AG10803 (cell line): Measurements from ENCODE around the gene APCDD1L.

Experiments used
- DNase-seq: peaks from one replicate; pipeline ENCODE4 v3.0.0; 2010; ENCODE audit warnings: low read depth
- H3K4me3 ChIP-seq: 2 replicates; pipeline ENCODE4 v1.5.1; 2011; ENCODE audit warnings: mild to moderate bottlenecking, low read length, control low read depth
- TF ChIP-seq, protein P1 (sequence below): conservative IDR thresholded peaks from 2 replicates; pipeline ENCODE4 v1.5.1; 2011; ENCODE audit warnings: mild to moderate bottlenecking, low read length, control low read depth, inconsistent platforms

The APCDD1L gene

DNA sequence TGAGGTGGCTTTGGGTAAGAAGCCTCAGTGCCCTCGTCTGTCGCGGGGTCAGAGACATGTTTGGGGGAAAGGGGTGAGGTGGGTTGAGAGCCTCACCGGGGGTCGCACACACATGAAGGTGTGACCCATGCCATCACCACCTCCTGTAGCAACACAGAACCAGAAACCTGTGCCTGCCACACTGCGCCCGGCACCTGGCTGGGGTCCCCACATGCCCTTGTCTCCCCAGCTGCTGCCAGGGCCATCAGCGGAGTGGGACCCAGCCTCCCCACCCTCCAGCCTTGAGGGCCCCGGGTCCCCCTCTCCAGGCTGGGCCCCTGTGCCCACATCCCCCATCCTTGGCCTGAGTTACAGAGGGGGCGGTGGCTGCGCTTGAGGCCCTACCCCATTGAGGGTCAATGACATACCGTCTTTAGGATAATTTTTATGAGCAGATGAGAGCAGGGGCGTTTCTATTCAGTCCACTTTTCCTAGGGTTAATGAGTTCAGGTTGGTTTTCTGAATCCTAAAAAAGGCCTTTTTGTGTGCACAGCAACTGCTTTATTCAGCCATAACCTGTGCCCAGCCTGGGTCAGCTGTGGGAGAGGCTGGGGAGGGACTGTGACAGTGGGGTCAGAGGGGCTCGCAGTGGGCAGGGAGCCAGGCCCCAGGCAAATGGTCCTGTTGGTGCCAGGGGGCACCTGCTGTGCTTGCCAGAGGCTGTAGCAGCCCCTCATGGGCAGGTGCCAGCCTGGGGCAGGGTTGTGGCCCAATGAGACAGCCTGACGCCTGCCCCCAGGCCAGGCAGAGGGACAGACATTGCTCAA, 19.4 kb downstream of the APCDD1L start:
- TF ChIP-seq, protein P1, sequence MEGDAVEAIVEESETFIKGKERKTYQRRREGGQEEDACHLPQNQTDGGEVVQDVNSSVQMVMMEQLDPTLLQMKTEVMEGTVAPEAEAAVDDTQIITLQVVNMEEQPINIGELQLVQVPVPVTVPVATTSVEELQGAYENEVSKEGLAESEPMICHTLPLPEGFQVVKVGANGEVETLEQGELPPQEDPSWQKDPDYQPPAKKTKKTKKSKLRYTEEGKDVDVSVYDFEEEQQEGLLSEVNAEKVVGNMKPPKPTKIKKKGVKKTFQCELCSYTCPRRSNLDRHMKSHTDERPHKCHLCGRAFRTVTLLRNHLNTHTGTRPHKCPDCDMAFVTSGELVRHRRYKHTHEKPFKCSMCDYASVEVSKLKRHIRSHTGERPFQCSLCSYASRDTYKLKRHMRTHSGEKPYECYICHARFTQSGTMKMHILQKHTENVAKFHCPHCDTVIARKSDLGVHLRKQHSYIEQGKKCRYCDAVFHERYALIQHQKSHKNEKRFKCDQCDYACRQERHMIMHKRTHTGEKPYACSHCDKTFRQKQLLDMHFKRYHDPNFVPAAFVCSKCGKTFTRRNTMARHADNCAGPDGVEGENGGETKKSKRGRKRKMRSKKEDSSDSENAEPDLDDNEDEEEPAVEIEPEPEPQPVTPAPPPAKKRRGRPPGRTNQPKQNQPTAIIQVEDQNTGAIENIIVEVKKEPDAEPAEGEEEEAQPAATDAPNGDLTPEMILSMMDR, result no peak
- no peak overlapping the region for H3K4me3 ChIP-seq
- DNase-seq, result no peak

DNA sequence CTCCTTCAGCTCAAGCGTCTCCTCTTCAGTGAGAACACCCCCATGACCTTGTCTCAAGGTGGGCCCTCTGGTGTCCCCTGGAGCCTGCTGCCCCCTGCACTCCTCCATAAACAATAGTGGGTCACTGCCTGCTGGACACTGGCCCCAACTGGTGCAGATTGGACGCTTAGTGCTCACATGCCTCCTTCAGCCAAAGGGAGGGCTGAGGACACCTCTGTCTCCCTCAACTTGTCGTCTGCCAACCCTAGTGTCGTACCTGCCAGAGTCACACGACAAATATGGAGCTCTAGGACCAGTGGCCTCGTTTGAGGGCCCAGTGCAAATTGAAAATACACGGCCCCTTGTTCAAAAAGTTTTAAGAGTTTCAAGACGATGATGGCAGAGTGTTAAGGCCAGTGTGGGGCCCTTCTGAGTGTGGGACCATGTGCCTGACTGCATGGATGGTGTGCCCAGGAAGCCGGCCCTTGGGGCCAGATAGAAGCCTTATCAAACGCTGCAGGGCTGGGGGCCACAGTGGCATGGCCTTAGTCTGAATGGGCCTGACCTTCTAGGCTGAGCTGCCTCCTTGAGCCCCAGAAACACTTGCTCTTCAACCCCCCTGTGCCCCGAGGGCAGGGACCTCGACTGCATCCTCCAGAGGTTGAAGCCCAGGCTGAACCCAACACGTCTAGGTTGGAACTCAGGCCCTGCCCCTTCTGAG, 20.1 kb downstream of the APCDD1L start:
- DNase-seq, result no peak
- no peak overlapping the region for H3K4me3 ChIP-seq
- TF ChIP-seq, protein P1, result no peak

DNA sequence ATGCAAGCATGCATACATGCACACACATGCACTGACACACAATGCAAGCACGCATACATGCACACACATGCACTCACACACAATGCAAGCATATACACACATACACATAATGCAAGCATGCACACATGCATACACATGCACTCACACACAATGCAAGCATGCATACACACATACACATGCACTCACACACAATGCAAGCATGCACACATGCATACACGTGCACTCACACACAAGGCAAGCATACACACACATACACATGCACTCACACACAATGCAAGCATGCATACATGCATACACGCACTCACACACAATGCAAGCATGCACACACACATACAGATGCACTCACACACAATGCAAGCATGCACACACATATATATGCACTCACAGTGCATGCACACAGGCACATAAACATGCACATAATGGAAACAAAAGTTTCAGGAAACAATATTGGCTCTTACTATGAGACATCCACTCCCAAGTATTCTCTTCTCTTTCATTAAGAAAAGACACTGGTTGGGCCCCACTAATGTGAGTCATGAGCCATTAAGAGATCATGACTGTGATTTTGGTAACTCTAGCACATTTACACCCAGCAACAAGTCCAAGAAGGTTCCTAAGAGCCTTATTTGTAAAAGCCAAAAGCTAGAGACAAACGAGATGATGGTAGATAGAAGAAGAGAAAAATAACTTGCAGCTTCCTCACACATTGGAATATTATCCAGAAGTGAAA, 22.2 kb downstream of the APCDD1L start:
- no peak for DNase-seq
- TF ChIP-seq, protein P1, result no peak
- H3K4me3 ChIP-seq, result no peak overlapping the region

DNA sequence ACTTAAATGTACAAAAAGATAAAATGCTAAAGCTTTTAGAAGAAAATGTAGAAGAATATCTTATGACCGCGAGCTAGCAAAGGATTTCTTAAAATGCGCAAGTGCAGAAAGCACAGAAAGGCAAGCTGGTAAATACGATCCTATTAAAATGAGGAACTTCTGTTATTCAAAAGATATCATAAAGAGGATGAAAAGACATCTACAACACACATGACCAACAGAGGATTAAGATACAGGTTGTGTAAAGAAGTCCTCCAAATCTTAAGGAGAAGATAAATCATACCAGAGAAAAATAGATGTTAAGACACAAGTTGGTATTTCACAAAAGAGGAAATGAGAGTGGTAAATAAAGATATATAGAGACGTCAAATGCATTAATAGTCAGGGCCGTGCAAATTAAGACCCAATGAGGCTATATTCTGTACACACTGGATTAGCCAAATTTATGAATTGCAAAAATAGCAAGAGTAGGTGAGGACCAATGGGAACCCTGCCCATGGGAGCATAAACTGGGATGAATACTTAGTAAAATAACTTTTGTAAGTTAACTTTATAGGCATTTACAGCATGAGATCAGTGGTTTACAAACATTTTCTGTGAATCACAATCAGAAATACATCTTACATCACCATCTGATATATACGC, 23.0 kb downstream of the APCDD1L start:
- TF ChIP-seq, protein P1, result no peak
- H3K4me3 ChIP-seq, result no peak overlapping the region
- no peak for DNase-seq

DNA sequence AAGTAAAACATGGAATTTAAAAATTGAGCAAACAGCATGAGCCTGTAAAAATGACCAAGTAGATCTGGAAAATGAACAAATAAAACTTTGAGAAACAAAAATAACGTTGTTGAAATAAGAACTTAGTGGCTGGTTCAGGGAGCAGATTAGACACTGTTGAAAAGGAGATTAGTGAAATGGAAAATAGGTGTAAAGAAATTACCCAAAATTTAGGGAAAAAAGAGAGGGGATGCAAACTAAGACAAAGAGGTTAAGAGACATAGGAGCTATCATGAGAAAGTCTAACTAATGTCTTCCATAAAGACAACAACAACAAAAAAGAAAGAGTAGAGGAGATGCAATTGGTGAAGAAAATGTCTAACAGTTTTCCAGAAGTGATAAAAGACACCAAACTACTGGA, 29.0 kb downstream of the APCDD1L start:
- DNase-seq, result no peak
- no peak overlapping the region for H3K4me3 ChIP-seq
- TF ChIP-seq, protein P1, result no peak

DNA sequence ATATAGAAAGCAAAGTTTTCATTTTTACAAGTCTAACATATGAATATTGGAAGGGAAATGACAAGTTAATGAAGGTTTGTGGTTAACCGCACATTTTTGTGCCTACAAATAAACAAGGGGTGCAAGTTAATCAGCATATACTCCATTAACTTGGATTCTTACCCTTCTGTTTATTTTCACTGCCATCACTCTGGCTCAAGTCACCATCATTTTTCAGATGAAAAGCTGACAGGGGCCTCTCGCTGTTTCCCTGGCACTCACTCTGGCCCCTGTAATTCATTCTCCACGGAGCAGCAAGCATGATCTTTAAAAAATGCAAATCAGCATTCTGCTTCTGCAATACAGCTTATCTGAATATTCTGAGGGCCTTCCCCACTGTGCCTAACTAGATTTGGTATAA, 29.8 kb downstream of the APCDD1L start:
- no peak for DNase-seq
- TF ChIP-seq, protein P1, result no peak
- H3K4me3 ChIP-seq, result no peak overlapping the region
